ENCODE data around the gene AANAT.

Gene AANAT

GRCh38 chr17:76467366-76467765, at the start of gene AANAT:
AANAT (plus strand) TSS chr17:76467603; CDS start chr17:76468747, 1,144 bp downstream.
- no peak for FAIRE-seq
- DNase-seq (ENCODE audit: insufficient read length, low spot score) = no peak

- FAIRE-seq = no peak
- DNase-seq (ENCODE audit: insufficient read length, low spot score) = no peak
Observed at GRCh38 chr17:76419576-76420260, 47.7 kb upstream of the AANAT start.

GRCh38 chr17:76420356-76421043, 46.9 kb upstream of the AANAT start:
- DNase-seq (ENCODE audit: insufficient read length, low spot score) (no peak), FAIRE-seq (no peak)

- FAIRE-seq (no peak), DNase-seq (ENCODE audit: insufficient read length, low spot score) (no peak)
Observed at GRCh38 chr17:76421044-76421407, 46.4 kb upstream of the AANAT start.

GRCh38 chr17:76422406-76422805, 45.0 kb upstream of the AANAT start:
- DNase-seq (ENCODE audit: insufficient read length, low spot score) = no peak
- FAIRE-seq = no peak

- DNase-seq (ENCODE audit: insufficient read length, low spot score) (no peak), FAIRE-seq (no peak)
Observed at GRCh38 chr17:76422860-76423259, 44.5 kb upstream of the AANAT start.

- FAIRE-seq (no peak), DNase-seq (ENCODE audit: insufficient read length, low spot score) (no peak)
Observed at GRCh38 chr17:76426853-76427252, 40.5 kb upstream of the AANAT start.

GRCh38 chr17:76427501-76428231, 39.7 kb upstream of the AANAT start:
- DNase-seq (ENCODE audit: insufficient read length, low spot score) (no peak), FAIRE-seq (no peak)

- FAIRE-seq = no peak
- no peak for DNase-seq (ENCODE audit: insufficient read length, low spot score)
Observed at GRCh38 chr17:76428511-76428910, 38.9 kb upstream of the AANAT start.

- DNase-seq (ENCODE audit: insufficient read length, low spot score) (no peak), FAIRE-seq (no peak)
Observed at GRCh38 chr17:76431509-76431908, 35.9 kb upstream of the AANAT start.

GRCh38 chr17:76432004-76432403, 35.4 kb upstream of the AANAT start:
- peak; percentile 28 for FAIRE-seq
- no peak for DNase-seq (ENCODE audit: insufficient read length, low spot score)

- FAIRE-seq (peak; percentile 67), DNase-seq (ENCODE audit: insufficient read length, low spot score) (no peak)
Observed at GRCh38 chr17:76432712-76433336, 34.6 kb upstream of the AANAT start.

GRCh38 chr17:76433693-76434092, 33.7 kb upstream of the AANAT start:
- DNase-seq (ENCODE audit: insufficient read length, low spot score) (no peak), FAIRE-seq (no peak)

- DNase-seq (ENCODE audit: insufficient read length, low spot score) = no peak
- FAIRE-seq = no peak
Observed at GRCh38 chr17:76434870-76435269, 32.5 kb upstream of the AANAT start.

GRCh38 chr17:76435751-76436150, 31.7 kb upstream of the AANAT start:
- DNase-seq (ENCODE audit: insufficient read length, low spot score) = no peak
- FAIRE-seq = no peak

- FAIRE-seq = no peak
Observed at GRCh38 chr17:76437467-76438402, 29.7 kb upstream of the AANAT start.

GRCh38 chr17:76438906-76439305, 28.5 kb upstream of the AANAT start:
- no peak for FAIRE-seq

More at GRCh38 chr17:76437467-76438402, 29.7 kb upstream of the AANAT start:
- no peak for DNase-seq (ENCODE audit: insufficient read length, low spot score)

GRCh38 chr17:76439314-76439928, 28.0 kb upstream of the AANAT start:
- FAIRE-seq (no peak), DNase-seq (ENCODE audit: insufficient read length, low spot score) (no peak)

More at GRCh38 chr17:76438906-76439305, 28.5 kb upstream of the AANAT start:
- DNase-seq (ENCODE audit: insufficient read length, low spot score) = no peak

GRCh38 chr17:76440751-76441362, 26.5 kb upstream of the AANAT start:
- FAIRE-seq = no peak
- DNase-seq (ENCODE audit: insufficient read length, low spot score) = no peak

Measured in HTR-8/SVneo (cell line).